HG03039 (cell line): ENCODE measurements around the gene MMP2.
A peak's percentile ranks its signal among the peaks of the same experiment; 100 is the strongest.

Source experiments
- ATAC-seq: cut with Tn5 transposase; IDR thresholded peaks from one replicate; pipeline ENCODE4 v1.9.1; 2021; ENCODE audit warnings: mild to moderate bottlenecking, moderate library complexity; ENCODE audit not compliant: unreplicated experiment

Gene MMP2

GRCh38 chr16:55478827-55479429 lies at the start of gene MMP2:
Gene MMP2, plus strand, starts transcription at chr16:55479198. Its CDS starts 282 bp downstream, at chr16:55479480.
- ATAC-seq = no peak

- ATAC-seq = no peak
These were observed 46.0 kb upstream of the MMP2 start for GRCh38 chr16:55433030-55433429.

GRCh38 chr16:55433535-55433934 lies 45.5 kb upstream of the MMP2 start:
- ATAC-seq = no peak

- ATAC-seq = no peak
These were observed 45.0 kb upstream of the MMP2 start for GRCh38 chr16:55434000-55434399.

- no peak for ATAC-seq
These were observed 43.6 kb upstream of the MMP2 start for GRCh38 chr16:55435387-55435786.

- ATAC-seq = no peak
These were observed 42.4 kb upstream of the MMP2 start for GRCh38 chr16:55436587-55436986.

GRCh38 chr16:55437625-55438024 lies 41.4 kb upstream of the MMP2 start:
- no peak for ATAC-seq

- no peak for ATAC-seq
These were observed 40.7 kb upstream of the MMP2 start for GRCh38 chr16:55438281-55438680.

GRCh38 chr16:55439101-55439690 lies 39.8 kb upstream of the MMP2 start:
- ATAC-seq = no peak

GRCh38 chr16:55443434-55444346 lies 35.3 kb upstream of the MMP2 start:
- ATAC-seq = no peak

- ATAC-seq = peak; percentile 66
These were observed 34.1 kb upstream of the MMP2 start for GRCh38 chr16:55444754-55445485.

GRCh38 chr16:55447231-55447630 lies 31.8 kb upstream of the MMP2 start:
- ATAC-seq = no peak

GRCh38 chr16:55452996-55453395 lies 26.0 kb upstream of the MMP2 start:
- ATAC-seq = no peak

- ATAC-seq = no peak
These were observed 25.1 kb upstream of the MMP2 start for GRCh38 chr16:55453909-55454308.

GRCh38 chr16:55454861-55455260 lies 24.1 kb upstream of the MMP2 start:
- ATAC-seq = no peak

GRCh38 chr16:55462241-55462640 lies 16.8 kb upstream of the MMP2 start:
- ATAC-seq = no peak

- no peak for ATAC-seq
These were observed 14.6 kb upstream of the MMP2 start for GRCh38 chr16:55464375-55464774.

- ATAC-seq = peak; percentile 82
These were observed 13.7 kb upstream of the MMP2 start for GRCh38 chr16:55465077-55465896.

GRCh38 chr16:55466209-55466608 lies 12.8 kb upstream of the MMP2 start:
- ATAC-seq = no peak

GRCh38 chr16:55467898-55468297 lies 11.1 kb upstream of the MMP2 start:
- no peak for ATAC-seq
